Measurements from ENCODE around the gene CISTR. TPM values are rescaled to one million over a fixed set of nuclear protein-coding genes. Genes with fewer than 3 reads are reported as not detected.

Gene CISTR
- total RNA-seq, 1 donor from 2014 or later: not detected

GRCh38 chr12:53734425-53734824 is 17.4 kb downstream of the CISTR start:
- Mint-ChIP-seq H3K4me1 (ENCODE audit: unreplicated experiment) (peaks cover 19% of the 10 kb centered on the region), H3K36me3 (ENCODE audit: unreplicated experiment) (no peaks in the 10 kb centered on the region), H3K9me3 (ENCODE audit: unreplicated experiment) (no peaks in the 10 kb centered on the region), H3K4me3 (ENCODE audit: unreplicated experiment) (no peak overlapping the region), H3K27ac (ENCODE audit: unreplicated experiment) (no peak overlapping the region), H3K27me3 (ENCODE audit: unreplicated experiment) (peaks cover 63% of the 10 kb centered on the region)
- no peak for TF ChIP-seq CTCF (IDR thresholded peaks at IDR 0.05)
- DNase-seq (ENCODE audit: extremely low spot score, unreplicated experiment): no peak

GRCh38 chr12:53733807-53734200 is 18.0 kb downstream of the CISTR start:
- Mint-ChIP-seq H3K36me3 (ENCODE audit: unreplicated experiment) (no peaks in the 10 kb centered on the region), H3K4me1 (ENCODE audit: unreplicated experiment) (peaks cover 15% of the 10 kb centered on the region), H3K27me3 (ENCODE audit: unreplicated experiment) (peaks cover 57% of the 10 kb centered on the region), H3K4me3 (ENCODE audit: unreplicated experiment) (no peak overlapping the region), H3K9me3 (ENCODE audit: unreplicated experiment) (no peaks in the 10 kb centered on the region), H3K27ac (ENCODE audit: unreplicated experiment) (no peak overlapping the region)
- DNase-seq (ENCODE audit: extremely low spot score, unreplicated experiment): no peak
- TF ChIP-seq CTCF (IDR thresholded peaks at IDR 0.05): no peak

- Mint-ChIP-seq H3K9me3 (ENCODE audit: unreplicated experiment) (no peaks in the 10 kb centered on the region), H3K27ac (ENCODE audit: unreplicated experiment) (no peak overlapping the region), H3K27me3 (ENCODE audit: unreplicated experiment) (peaks cover 53% of the 10 kb centered on the region), H3K4me1 (ENCODE audit: unreplicated experiment) (peaks cover 12% of the 10 kb centered on the region), H3K36me3 (ENCODE audit: unreplicated experiment) (no peaks in the 10 kb centered on the region), H3K4me3 (ENCODE audit: unreplicated experiment) (no peak overlapping the region)
- no peak for DNase-seq (ENCODE audit: extremely low spot score, unreplicated experiment)
- no peak for TF ChIP-seq CTCF (IDR thresholded peaks at IDR 0.05)
Measured at GRCh38 chr12:53733051-53733806, 18.6 kb downstream of the CISTR start.

- no peak for DNase-seq (ENCODE audit: extremely low spot score, unreplicated experiment)
- Mint-ChIP-seq H3K36me3 (ENCODE audit: unreplicated experiment) (peaks cover 5% of the 10 kb centered on the region), H3K4me3 (ENCODE audit: unreplicated experiment) (no peak overlapping the region), H3K9me3 (ENCODE audit: unreplicated experiment) (no peaks in the 10 kb centered on the region), H3K27me3 (ENCODE audit: unreplicated experiment) (peaks cover 19% of the 10 kb centered on the region), H3K4me1 (ENCODE audit: unreplicated experiment) (peaks cover 26% of the 10 kb centered on the region), H3K27ac (ENCODE audit: unreplicated experiment) (no peak overlapping the region)
- no peak for TF ChIP-seq CTCF (IDR thresholded peaks at IDR 0.05)
Measured at GRCh38 chr12:53729644-53730043, 22.1 kb downstream of the CISTR start.

GRCh38 chr12:53728206-53728605 is 23.6 kb downstream of the CISTR start:
- no peak for TF ChIP-seq CTCF (IDR thresholded peaks at IDR 0.05)
- Mint-ChIP-seq H3K27ac (ENCODE audit: unreplicated experiment) (peak overlapping the region; percentile 93), H3K27me3 (ENCODE audit: unreplicated experiment) (peaks cover 14% of the 10 kb centered on the region), H3K4me1 (ENCODE audit: unreplicated experiment) (peaks cover 22% of the 10 kb centered on the region), H3K9me3 (ENCODE audit: unreplicated experiment) (no peaks in the 10 kb centered on the region), H3K36me3 (ENCODE audit: unreplicated experiment) (peaks cover 15% of the 10 kb centered on the region), H3K4me3 (ENCODE audit: unreplicated experiment) (peak overlapping the region; percentile 98)
- no peak for DNase-seq (ENCODE audit: extremely low spot score, unreplicated experiment)

Measured in osteocyte (in vitro differentiated cells).